WTC11 (cell line): ENCODE data around the gene MT1G. TPM values are rescaled to one million over a fixed set of nuclear protein-coding genes. Genes with fewer than 3 reads are reported as not detected.

Source experiments
- ATAC-seq: fragments of 200-7000 bp; cut with Tn5 transposase; 2 replicates; pipeline ENCODE4 v1.10.0; 2021; ENCODE audit warnings: mild to moderate bottlenecking, moderate library complexity
- CTCF ChIA-PET: fragments of 300-600 bp; sonication (Branson Sonifier 250); formaldehyde crosslinking; loops from one replicate; lab custom pipeline; 2021; ENCODE audit warnings: antibody characterized with exemption; lab: Charles Lee
- POLR2A ChIA-PET: fragments of 350-600 bp; sonication (Branson Sonifier 250); formaldehyde crosslinking; loops from one replicate; lab custom pipeline; 2021; ENCODE audit warnings: antibody characterized with exemption; lab: Charles Lee
- DNase-seq: peaks from one replicate; pipeline ENCODE4 v3.0.0; 2021; ENCODE audit warnings: low spot score
- H3K27ac Mint-ChIP-seq: 2 replicates; pipeline ENCODE4 v1.8.0; 2021; ENCODE audit warnings: mixed read lengths
- H3K27me3 Mint-ChIP-seq: 2 replicates; pipeline ENCODE4 v1.8.0; 2021; ENCODE audit warnings: low read depth, mild to moderate bottlenecking, moderate library complexity, mixed read lengths
- H3K36me3 Mint-ChIP-seq: 2 replicates; pipeline ENCODE4 v1.8.0; 2021; ENCODE audit warnings: mixed read lengths
- H3K4me1 Mint-ChIP-seq: 2 replicates; pipeline ENCODE4 v1.8.0; 2022; ENCODE audit warnings: mixed read lengths
- H3K4me3 Mint-ChIP-seq: 2 replicates; pipeline ENCODE4 v1.8.0; 2021; ENCODE audit warnings: mild to moderate bottlenecking, moderate library complexity, mixed read lengths
- H3K9me3 Mint-ChIP-seq: 2 replicates; pipeline ENCODE4 v1.8.0; 2021; ENCODE audit warnings: mixed read lengths
- CBFB ChIP-seq: sonication (generic); formaldehyde crosslinking; IDR thresholded peaks from 2 replicates; pipeline ENCODE4 v1.8.1; 2022; ENCODE audit warnings: mild to moderate bottlenecking, low read depth, missing genetic modification reagents
- CREB1 ChIP-seq: sonication (generic); formaldehyde crosslinking; IDR thresholded peaks from 2 replicates; pipeline ENCODE4 v1.8.0; 2023; ENCODE audit warnings: mild to moderate bottlenecking, missing genetic modification reagents
- ETV6 ChIP-seq: sonication (generic); formaldehyde crosslinking; IDR thresholded peaks from 2 replicates; pipeline ENCODE4 v1.8.1; 2022; ENCODE audit warnings: mild to moderate bottlenecking, missing genetic modification reagents
- FOXP1 ChIP-seq: sonication (generic); formaldehyde crosslinking; IDR thresholded peaks from 2 replicates; pipeline ENCODE4 v1.8.0; 2022; ENCODE audit warnings: missing genetic modification reagents, mild to moderate bottlenecking, moderate library complexity, borderline replicate concordance
- MXD4 ChIP-seq: fragments of 250-450 bp; sonication (Bioruptor Pico); IDR thresholded peaks from 2 replicates; pipeline ENCODE4 v1.8.0; 2021; ENCODE audit warnings: mild to moderate bottlenecking, moderate library complexity, borderline replicate concordance
- NFE2L1 ChIP-seq: sonication (generic); formaldehyde crosslinking; IDR thresholded peaks from 2 replicates; pipeline ENCODE4 v1.8.1; 2023; ENCODE audit warnings: missing genetic modification reagents
- RORB ChIP-seq: fragments of 250-450 bp; sonication (Bioruptor Pico); IDR thresholded peaks from 2 replicates; pipeline ENCODE4 v1.9.0; 2021; ENCODE audit warnings: mild to moderate bottlenecking
- ZBTB21 ChIP-seq: sonication (generic); formaldehyde crosslinking; IDR thresholded peaks from 2 replicates; pipeline ENCODE4 v1.8.1; 2023; ENCODE audit warnings: mild to moderate bottlenecking, missing genetic modification reagents, borderline replicate concordance
- ZNF232 ChIP-seq: sonication (generic); formaldehyde crosslinking; IDR thresholded peaks from 2 replicates; pipeline ENCODE4 v1.8.0; 2022; ENCODE audit warnings: mild to moderate bottlenecking, missing genetic modification reagents
- ZNF416 ChIP-seq: fragments of 250-450 bp; sonication (Bioruptor Pico); IDR thresholded peaks from 2 replicates; pipeline ENCODE4 v1.9.0; 2021; ENCODE audit warnings: mild to moderate bottlenecking, inconsistent platforms
- ZNF423 ChIP-seq: fragments of 250-450 bp; sonication (Bioruptor Pico); IDR thresholded peaks from 2 replicates; pipeline ENCODE4 v2.1.2; 2022; ENCODE audit warnings: mild to moderate bottlenecking, moderate library complexity
- total RNA-seq: library from RNA; stranded (reverse); gene quantifications from 3 replicates; pipeline ENCODE4 v1.2.3, GENCODE V29; 2021
- TF ChIP-seq, protein P1 (sequence below): sonication (generic); formaldehyde crosslinking; IDR thresholded peaks from 2 replicates; pipeline ENCODE4 v1.8.0; 2022; ENCODE audit warnings: mild to moderate bottlenecking, missing genetic modification reagents
- TF ChIP-seq, protein P2 (sequence below): sonication (generic); formaldehyde crosslinking; IDR thresholded peaks from 2 replicates; pipeline ENCODE4 v1.8.1; 2022; ENCODE audit warnings: low read depth, mild to moderate bottlenecking, moderate library complexity, missing genetic modification reagents, borderline replicate concordance
- TF ChIP-seq, protein P3 (sequence below): fragments of 250-450 bp; sonication (Bioruptor Pico); IDR thresholded peaks from 2 replicates; pipeline ENCODE4 v1.9.0; 2021; ENCODE audit warnings: mild to moderate bottlenecking
- TF ChIP-seq, protein P4 (sequence below): sonication (generic); formaldehyde crosslinking; IDR thresholded peaks from 2 replicates; pipeline ENCODE4 v1.8.1; 2023; ENCODE audit warnings: mild to moderate bottlenecking, moderate library complexity, missing genetic modification reagents
- TF ChIP-seq, protein P5 (sequence below): fragments of 250-450 bp; sonication (Bioruptor Pico); conservative IDR thresholded peaks from 2 replicates; pipeline ENCODE4 v1.9.0; 2021; ENCODE audit warnings: mild to moderate bottlenecking
- TF ChIP-seq, protein P6 (sequence below): fragments of 250-450 bp; sonication (Bioruptor Pico); IDR thresholded peaks from 2 replicates; pipeline ENCODE4 v1.9.0; 2021; ENCODE audit warnings: mild to moderate bottlenecking
- TF ChIP-seq, protein P7 (sequence below): fragments of 250-450 bp; sonication (Bioruptor Pico); IDR thresholded peaks from 2 replicates; pipeline ENCODE4 v2.1.2; 2022; ENCODE audit warnings: mild to moderate bottlenecking, moderate library complexity
- TF ChIP-seq, protein P8 (sequence below): sonication (generic); formaldehyde crosslinking; IDR thresholded peaks from 2 replicates; pipeline ENCODE4 v1.8.0; 2022; ENCODE audit warnings: mild to moderate bottlenecking, missing genetic modification reagents
- TF ChIP-seq, protein P9 (sequence below): sonication (generic); formaldehyde crosslinking; IDR thresholded peaks from 2 replicates; pipeline ENCODE4 v1.8.1; 2022; ENCODE audit warnings: mild to moderate bottlenecking, moderate library complexity, missing genetic modification reagents

MT1G gene
- total RNA-seq, 1 experiment from 2014 or later, result 333 TPM

DNA sequence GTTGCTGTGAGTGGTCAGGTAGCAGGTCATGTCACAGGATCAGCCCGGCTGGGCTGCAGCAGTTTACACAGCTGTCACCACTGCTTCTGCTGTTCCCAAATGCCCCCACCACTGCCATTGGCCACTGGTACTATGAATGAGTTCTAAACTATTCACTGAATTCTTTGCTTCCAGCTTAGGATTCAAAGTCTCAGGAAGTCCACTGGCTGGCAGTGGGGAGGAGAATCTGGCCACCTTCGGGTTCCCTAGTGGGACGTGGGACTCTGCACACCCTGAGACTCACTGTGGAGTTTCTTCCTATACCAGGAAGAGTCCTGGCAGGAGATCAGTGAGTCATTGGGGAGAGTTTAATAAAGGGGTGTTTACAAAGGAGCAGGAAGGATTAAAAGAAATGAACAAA is 21.3 kb upstream of the MT1G start:
- H3K9me3 Mint-ChIP-seq, result peaks cover 16% of the 10 kb centered on the region
- peaks cover 19% of the 10 kb centered on the region for H3K36me3 Mint-ChIP-seq
- ATAC-seq, result no peak
- DNase-seq, result no peak
- peaks cover 2% of the 10 kb centered on the region; the same call in 1 of the 2 replicates for H3K27me3 Mint-ChIP-seq
- CTCF ChIA-PET, result interaction anchor here (0.9 to 2.3 kb wide), 2 partner anchors 13 to 16 kb away, joined by 3 to 8 read pairs; no protein-coding TSS in a partner anchor
- POLR2A ChIA-PET, result no interaction called here
- TF ChIP-seq, protein P1, sequence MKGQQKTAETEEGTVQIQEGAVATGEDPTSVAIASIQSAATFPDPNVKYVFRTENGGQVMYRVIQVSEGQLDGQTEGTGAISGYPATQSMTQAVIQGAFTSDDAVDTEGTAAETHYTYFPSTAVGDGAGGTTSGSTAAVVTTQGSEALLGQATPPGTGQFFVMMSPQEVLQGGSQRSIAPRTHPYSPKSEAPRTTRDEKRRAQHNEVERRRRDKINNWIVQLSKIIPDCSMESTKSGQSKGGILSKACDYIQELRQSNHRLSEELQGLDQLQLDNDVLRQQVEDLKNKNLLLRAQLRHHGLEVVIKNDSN, result no peak
- TF ChIP-seq, protein P2, sequence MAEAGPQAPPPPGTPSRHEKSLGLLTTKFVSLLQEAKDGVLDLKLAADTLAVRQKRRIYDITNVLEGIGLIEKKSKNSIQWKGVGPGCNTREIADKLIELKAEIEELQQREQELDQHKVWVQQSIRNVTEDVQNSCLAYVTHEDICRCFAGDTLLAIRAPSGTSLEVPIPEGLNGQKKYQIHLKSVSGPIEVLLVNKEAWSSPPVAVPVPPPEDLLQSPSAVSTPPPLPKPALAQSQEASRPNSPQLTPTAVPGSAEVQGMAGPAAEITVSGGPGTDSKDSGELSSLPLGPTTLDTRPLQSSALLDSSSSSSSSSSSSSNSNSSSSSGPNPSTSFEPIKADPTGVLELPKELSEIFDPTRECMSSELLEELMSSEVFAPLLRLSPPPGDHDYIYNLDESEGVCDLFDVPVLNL, result no peak
- TF ChIP-seq RORB (CRISPR knock-in tag) (no peak), MXD4 (CRISPR knock-in tag) (no peak), ZNF416 (CRISPR knock-in tag) (no peak), ETV6 (no peak), CREB1 (no peak), ZBTB21 (CRISPR knock-in tag) (no peak), CBFB (no peak)
- TF ChIP-seq, protein P3, sequence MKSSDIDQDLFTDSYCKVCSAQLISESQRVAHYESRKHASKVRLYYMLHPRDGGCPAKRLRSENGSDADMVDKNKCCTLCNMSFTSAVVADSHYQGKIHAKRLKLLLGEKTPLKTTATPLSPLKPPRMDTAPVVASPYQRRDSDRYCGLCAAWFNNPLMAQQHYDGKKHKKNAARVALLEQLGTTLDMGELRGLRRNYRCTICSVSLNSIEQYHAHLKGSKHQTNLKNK, result no peak
- TF ChIP-seq, protein P4, sequence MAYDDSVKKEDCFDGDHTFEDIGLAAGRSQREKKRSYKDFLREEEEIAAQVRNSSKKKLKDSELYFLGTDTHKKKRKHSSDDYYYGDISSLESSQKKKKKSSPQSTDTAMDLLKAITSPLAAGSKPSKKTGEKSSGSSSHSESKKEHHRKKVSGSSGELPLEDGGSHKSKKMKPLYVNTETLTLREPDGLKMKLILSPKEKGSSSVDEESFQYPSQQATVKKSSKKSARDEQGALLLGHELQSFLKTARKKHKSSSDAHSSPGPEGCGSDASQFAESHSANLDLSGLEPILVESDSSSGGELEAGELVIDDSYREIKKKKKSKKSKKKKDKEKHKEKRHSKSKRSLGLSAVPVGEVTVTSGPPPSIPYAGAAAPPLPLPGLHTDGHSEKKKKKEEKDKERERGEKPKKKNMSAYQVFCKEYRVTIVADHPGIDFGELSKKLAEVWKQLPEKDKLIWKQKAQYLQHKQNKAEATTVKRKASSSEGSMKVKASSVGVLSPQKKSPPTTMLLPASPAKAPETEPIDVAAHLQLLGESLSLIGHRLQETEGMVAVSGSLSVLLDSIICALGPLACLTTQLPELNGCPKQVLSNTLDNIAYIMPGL (CRISPR knock-in tag), result no peak
- TF ChIP-seq, protein P5, sequence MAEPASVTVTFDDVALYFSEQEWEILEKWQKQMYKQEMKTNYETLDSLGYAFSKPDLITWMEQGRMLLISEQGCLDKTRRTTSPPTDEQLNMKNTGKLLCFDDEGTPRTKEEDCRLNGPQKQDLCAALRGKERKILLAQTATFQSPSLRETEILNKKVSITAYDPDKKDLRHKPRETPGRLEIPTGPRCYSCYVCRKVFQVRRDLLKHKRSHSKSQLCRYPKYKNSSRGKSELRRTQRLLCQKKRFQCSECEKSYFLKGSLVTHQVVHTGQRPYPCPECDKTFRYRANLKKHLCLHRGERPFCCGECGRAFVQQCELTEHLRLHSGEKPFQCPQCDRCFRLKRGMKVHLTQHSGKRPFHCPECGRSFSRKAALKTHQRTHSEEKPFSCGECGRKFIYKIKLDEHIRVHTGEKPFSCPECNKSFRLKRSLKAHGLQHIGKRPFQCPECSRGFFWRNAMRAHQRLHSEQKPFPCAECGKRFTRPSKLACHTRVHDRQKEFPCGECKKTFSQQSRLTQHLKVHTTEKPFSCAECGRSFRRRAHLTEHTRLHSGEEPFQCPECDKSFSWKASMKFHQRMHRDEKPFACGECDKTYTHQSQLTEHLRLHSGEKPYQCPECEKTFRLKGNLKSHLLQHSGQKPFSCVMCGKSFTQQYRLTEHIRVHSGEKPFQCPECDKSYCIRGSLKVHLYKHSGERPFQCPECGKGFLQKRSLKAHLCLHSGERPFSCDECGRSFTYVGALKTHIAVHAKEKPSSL, result no peak
- no peak overlapping the region for H3K27ac Mint-ChIP-seq
- peaks cover 11% of the 10 kb centered on the region for H3K4me1 Mint-ChIP-seq
- H3K4me3 Mint-ChIP-seq, result no peak overlapping the region

DNA sequence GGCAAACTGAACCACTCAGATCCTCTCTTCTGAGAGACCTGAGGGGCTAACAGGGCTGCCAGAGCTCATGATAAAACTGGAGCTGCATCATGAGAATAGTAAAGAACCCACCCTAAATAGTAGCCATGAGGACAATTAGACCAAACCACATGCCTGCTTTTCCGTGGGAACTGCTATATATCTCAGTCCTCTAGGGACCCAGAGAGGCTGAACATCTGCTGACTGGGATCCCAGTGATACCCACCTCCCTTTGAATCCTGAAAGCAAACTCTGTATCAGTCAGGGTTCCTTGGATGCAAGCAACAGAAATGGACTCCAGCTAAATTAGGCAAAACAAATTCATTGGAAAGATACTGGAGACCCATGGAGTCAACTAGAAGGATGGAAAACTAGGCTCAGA is 20.9 kb upstream of the MT1G start:
- peak; percentile 33; the same call in 1 of the 2 replicates for ATAC-seq
- POLR2A ChIA-PET, result no interaction called here
- CTCF ChIA-PET, result interaction anchor here (0.9 to 2.3 kb wide), 2 partner anchors 13 to 15 kb away, joined by 3 to 8 read pairs; no protein-coding TSS in a partner anchor
- Mint-ChIP-seq H3K27me3 (peaks cover 2% of the 10 kb centered on the region; the same call in 1 of the 2 replicates), H3K27ac (no peak overlapping the region), H3K9me3 (peaks cover 16% of the 10 kb centered on the region), H3K4me3 (no peak overlapping the region), H3K36me3 (peaks cover 23% of the 10 kb centered on the region), H3K4me1 (peaks cover 15% of the 10 kb centered on the region)
- DNase-seq, result no peak
- no peak for TF ChIP-seq ZNF423 (CRISPR knock-in tag)
- no peak for TF ChIP-seq FOXP1
- TF ChIP-seq ZNF416 (CRISPR knock-in tag), result no peak
- TF ChIP-seq, protein P3, result no peak
- TF ChIP-seq NFE2L1 (CRISPR knock-in tag), result no peak
- TF ChIP-seq, protein P6, sequence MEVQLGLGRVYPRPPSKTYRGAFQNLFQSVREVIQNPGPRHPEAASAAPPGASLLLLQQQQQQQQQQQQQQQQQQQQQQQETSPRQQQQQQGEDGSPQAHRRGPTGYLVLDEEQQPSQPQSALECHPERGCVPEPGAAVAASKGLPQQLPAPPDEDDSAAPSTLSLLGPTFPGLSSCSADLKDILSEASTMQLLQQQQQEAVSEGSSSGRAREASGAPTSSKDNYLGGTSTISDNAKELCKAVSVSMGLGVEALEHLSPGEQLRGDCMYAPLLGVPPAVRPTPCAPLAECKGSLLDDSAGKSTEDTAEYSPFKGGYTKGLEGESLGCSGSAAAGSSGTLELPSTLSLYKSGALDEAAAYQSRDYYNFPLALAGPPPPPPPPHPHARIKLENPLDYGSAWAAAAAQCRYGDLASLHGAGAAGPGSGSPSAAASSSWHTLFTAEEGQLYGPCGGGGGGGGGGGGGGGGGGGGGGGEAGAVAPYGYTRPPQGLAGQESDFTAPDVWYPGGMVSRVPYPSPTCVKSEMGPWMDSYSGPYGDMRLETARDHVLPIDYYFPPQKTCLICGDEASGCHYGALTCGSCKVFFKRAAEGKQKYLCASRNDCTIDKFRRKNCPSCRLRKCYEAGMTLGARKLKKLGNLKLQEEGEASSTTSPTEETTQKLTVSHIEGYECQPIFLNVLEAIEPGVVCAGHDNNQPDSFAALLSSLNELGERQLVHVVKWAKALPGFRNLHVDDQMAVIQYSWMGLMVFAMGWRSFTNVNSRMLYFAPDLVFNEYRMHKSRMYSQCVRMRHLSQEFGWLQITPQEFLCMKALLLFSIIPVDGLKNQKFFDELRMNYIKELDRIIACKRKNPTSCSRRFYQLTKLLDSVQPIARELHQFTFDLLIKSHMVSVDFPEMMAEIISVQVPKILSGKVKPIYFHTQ (CRISPR knock-in tag), result no peak
- TF ChIP-seq, protein P7, sequence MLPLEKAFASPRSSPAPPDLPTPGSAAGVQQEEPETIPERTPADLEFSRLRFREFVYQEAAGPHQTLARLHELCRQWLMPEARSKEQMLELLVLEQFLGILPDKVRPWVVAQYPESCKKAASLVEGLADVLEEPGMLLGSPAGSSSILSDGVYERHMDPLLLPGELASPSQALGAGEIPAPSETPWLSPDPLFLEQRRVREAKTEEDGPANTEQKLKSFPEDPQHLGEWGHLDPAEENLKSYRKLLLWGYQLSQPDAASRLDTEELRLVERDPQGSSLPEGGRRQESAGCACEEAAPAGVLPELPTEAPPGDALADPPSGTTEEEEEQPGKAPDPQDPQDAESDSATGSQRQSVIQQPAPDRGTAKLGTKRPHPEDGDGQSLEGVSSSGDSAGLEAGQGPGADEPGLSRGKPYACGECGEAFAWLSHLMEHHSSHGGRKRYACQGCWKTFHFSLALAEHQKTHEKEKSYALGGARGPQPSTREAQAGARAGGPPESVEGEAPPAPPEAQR, result no peak
- TF ChIP-seq, protein P1, result no peak
- TF ChIP-seq ZNF232 (CRISPR knock-in tag), result no peak
- TF ChIP-seq, protein P8, sequence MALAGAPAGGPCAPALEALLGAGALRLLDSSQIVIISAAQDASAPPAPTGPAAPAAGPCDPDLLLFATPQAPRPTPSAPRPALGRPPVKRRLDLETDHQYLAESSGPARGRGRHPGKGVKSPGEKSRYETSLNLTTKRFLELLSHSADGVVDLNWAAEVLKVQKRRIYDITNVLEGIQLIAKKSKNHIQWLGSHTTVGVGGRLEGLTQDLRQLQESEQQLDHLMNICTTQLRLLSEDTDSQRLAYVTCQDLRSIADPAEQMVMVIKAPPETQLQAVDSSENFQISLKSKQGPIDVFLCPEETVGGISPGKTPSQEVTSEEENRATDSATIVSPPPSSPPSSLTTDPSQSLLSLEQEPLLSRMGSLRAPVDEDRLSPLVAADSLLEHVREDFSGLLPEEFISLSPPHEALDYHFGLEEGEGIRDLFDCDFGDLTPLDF (CRISPR knock-in tag), result no peak
- no peak for TF ChIP-seq ETV6
- TF ChIP-seq, protein P9, sequence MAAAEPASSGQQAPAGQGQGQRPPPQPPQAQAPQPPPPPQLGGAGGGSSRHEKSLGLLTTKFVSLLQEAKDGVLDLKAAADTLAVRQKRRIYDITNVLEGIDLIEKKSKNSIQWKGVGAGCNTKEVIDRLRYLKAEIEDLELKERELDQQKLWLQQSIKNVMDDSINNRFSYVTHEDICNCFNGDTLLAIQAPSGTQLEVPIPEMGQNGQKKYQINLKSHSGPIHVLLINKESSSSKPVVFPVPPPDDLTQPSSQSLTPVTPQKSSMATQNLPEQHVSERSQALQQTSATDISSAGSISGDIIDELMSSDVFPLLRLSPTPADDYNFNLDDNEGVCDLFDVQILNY (CRISPR knock-in tag), result no peak
- TF ChIP-seq CBFB, result no peak
